Uterus (tissue), 4 donors: Measurements from ENCODE around the gene CAPZB. TPM values are rescaled to one million over a fixed set of nuclear protein-coding genes. Genes with fewer than 3 reads are reported as not detected.
A peak's percentile ranks its signal among the peaks of the same experiment; 100 is the strongest.

ENCODE experiments used
- DNase-seq, 2 donors: peaks; one replicate each; pipeline ENCODE4 v3.0.0-alpha.2; 2019 to 2020
- H3K27ac ChIP-seq, 2 donors: fragments of 200-600 bp; sonication (generic); 1 replicate in 1 of 2; 2 replicates in 1 of 2; pipeline ENCODE4 v1.5.1; 2016 to 2018
- H3K27me3 ChIP-seq, 2 donors: fragments of 200-600 bp; sonication (generic); one replicate each; pipeline ENCODE4 v1.5.1; 2018 to 2019; ENCODE audit warnings: control low read depth in 1 of 2
- H3K36me3 ChIP-seq, 2 donors: fragments of 200-600 bp; sonication (generic); one replicate each; pipeline ENCODE4 v1.5.1; 2019; ENCODE audit warnings: control low read depth in 1 of 2
- H3K4me1 ChIP-seq, 2 donors: fragments of 200-600 bp; sonication (generic); one replicate each; pipeline ENCODE4 v1.5.1; 2018 to 2019; ENCODE audit warnings: control low read depth in 1 of 2
- H3K4me3 ChIP-seq, 2 donors: fragments of 200-600 bp; sonication (generic); 1 replicate in 1 of 2; 2 replicates in 1 of 2; pipeline ENCODE4 v1.5.1; 2018 to 2019; ENCODE audit warnings: mild to moderate bottlenecking in 1 of 2
- H3K9me3 ChIP-seq, 2 donors: fragments of 200-600 bp; sonication (generic); one replicate each; pipeline ENCODE4 v1.5.1; 2019; ENCODE audit warnings: control low read depth in 1 of 2
- CTCF ChIP-seq, 4 experiments: fragments of 200-600 bp in 2 of 4; fragments of 450-650 bp in 2 of 4; sonication (generic) in 2 of 4; IDR thresholded peaks; one replicate each; pipeline ENCODE4 v1.5.1; 2016 to 2019; ENCODE audit warnings: antibody characterized with exemption in 4 of 4, mild to moderate bottlenecking in 2 of 4, moderate library complexity in 1 of 4
- POLR2A ChIP-seq, 2 donors: fragments of 450-650 bp; IDR thresholded peaks; one replicate each; pipeline ENCODE4 v1.6.1; 2016; ENCODE audit warnings: antibody characterized with exemption in 2 of 2, mild to moderate bottlenecking in 1 of 2, moderate library complexity in 1 of 2
- intact Hi-C: fragments of 100-400 bp; cut with DNase I; formaldehyde crosslinking; loops from one replicate; pipeline ENCODE4 v1.15.1; 2023; ENCODE audit warnings: low total_unique reads
- total RNA-seq, 4 donors: library from RNA; depleted of rRNA in 3 of 4; stranded (reverse); fragments of >200 nt in 3 of 4; gene quantifications; one replicate each; pipeline versions ENCODE4 v1.1.0 to v1.2.4, GENCODE V29; 2014 to 2023
- donor health status: DM: yes; HTN: yes; CAD: no.

CAPZB gene
- total RNA-seq, 4 donors from 2014 or later, result 94.4 to 281 (median 141) TPM

- H3K4me1 ChIP-seq, result no peaks in the 10 kb centered on the region
- H3K27me3 ChIP-seq, result no peaks in the 10 kb centered on the region
- DNase-seq, result no peak
- intact Hi-C loops, result no loop called here
- H3K36me3 ChIP-seq, result no peaks in the 10 kb centered on the region
- no peaks in the 10 kb centered on the region for H3K9me3 ChIP-seq
- no peak overlapping the region for H3K4me3 ChIP-seq
- H3K27ac ChIP-seq, result peak overlapping the region; percentile 65 to 84
- TF ChIP-seq POLR2A (IDR thresholded peaks at IDR 0.05), result no peak
- no peak for TF ChIP-seq CTCF (IDR thresholded peaks at IDR 0.05)
Observed at GRCh38 chr1:19496527-19496874, 11.2 kb upstream of the CAPZB start.

GRCh38 chr1:19495799-19496526 is 10.6 kb upstream of the CAPZB start:
- Histone ChIP-seq H3K27ac (peak overlapping the region; percentile 65 to 84), H3K9me3 (no peaks in the 10 kb centered on the region), H3K4me3 (no peak overlapping the region), H3K27me3 (no peaks in the 10 kb centered on the region), H3K4me1 (no peaks in the 10 kb centered on the region), H3K36me3 (no peaks in the 10 kb centered on the region)
- intact Hi-C loops, result no loop called here
- no peak for TF ChIP-seq CTCF (IDR thresholded peaks at IDR 0.05)
- no peak for TF ChIP-seq POLR2A (IDR thresholded peaks at IDR 0.05)
- DNase-seq, result no peak

GRCh38 chr1:19495000-19495656 is 9.8 kb upstream of the CAPZB start:
- no peaks in the 10 kb centered on the region for H3K36me3 ChIP-seq
- no peak for TF ChIP-seq CTCF (IDR thresholded peaks at IDR 0.05)
- peak; percentile 23 to 40 for TF ChIP-seq POLR2A (IDR thresholded peaks at IDR 0.05)
- intact Hi-C loops, result no loop called here
- H3K27ac ChIP-seq, result peak overlapping the region; percentile 65 to 84
- DNase-seq, result peak in 1 of 2 donors; percentile 68
- no peaks in the 10 kb centered on the region for H3K9me3 ChIP-seq
- H3K4me1 ChIP-seq, result no peaks in the 10 kb centered on the region
- no peak overlapping the region for H3K4me3 ChIP-seq
- no peaks in the 10 kb centered on the region for H3K27me3 ChIP-seq

GRCh38 chr1:19493547-19493946 is 8.2 kb upstream of the CAPZB start:
- Histone ChIP-seq H3K9me3 (no peaks in the 10 kb centered on the region), H3K4me1 (no peaks in the 10 kb centered on the region), H3K27me3 (no peaks in the 10 kb centered on the region), H3K4me3 (no peak overlapping the region), H3K36me3 (no peaks in the 10 kb centered on the region), H3K27ac (no peak overlapping the region)
- intact Hi-C loops, result no loop called here
- no peak for TF ChIP-seq POLR2A (IDR thresholded peaks at IDR 0.05)
- TF ChIP-seq CTCF (IDR thresholded peaks at IDR 0.05), result no peak
- no peak for DNase-seq

- Histone ChIP-seq H3K27me3 (no peaks in the 10 kb centered on the region), H3K4me3 (no peak overlapping the region), H3K9me3 (no peaks in the 10 kb centered on the region), H3K27ac (no peak overlapping the region), H3K4me1 (peaks cover 5 to 7% of the 10 kb centered on the region in 2 donors), H3K36me3 (no peaks in the 10 kb centered on the region)
- intact Hi-C loops, result loop anchor here (10.0 kb wide), 2 partner anchors 95 to 155 kb away; partner anchors contain the start of gene NBL1
- DNase-seq, result no peak
- TF ChIP-seq CTCF (IDR thresholded peaks at IDR 0.05) (no peak), POLR2A (IDR thresholded peaks at IDR 0.05) (no peak)
Observed at GRCh38 chr1:19489996-19490395, 4.7 kb upstream of the CAPZB start.
